ENCODE data around the gene SH3BP5.

The SH3BP5 gene

DNA sequence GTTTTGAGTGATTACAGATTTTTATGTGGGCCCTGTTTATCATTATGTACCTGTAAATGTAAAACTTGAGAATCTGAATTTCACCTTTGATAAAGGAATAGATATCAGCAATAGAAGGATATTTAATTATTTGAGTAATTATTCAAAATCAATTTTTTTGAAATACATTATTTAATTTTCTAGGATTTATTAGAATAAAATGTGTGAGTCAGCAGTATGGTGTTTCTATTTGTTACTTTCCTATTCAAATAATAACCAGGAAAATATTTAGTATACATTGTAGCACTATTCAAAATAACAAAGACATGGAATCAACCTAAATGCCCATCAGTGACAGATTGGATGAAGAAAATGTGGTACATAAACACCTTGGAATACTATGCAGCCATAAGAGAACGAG is 104.2 kb downstream of the SH3BP5 start:
- no peak for FAIRE-seq

DNA sequence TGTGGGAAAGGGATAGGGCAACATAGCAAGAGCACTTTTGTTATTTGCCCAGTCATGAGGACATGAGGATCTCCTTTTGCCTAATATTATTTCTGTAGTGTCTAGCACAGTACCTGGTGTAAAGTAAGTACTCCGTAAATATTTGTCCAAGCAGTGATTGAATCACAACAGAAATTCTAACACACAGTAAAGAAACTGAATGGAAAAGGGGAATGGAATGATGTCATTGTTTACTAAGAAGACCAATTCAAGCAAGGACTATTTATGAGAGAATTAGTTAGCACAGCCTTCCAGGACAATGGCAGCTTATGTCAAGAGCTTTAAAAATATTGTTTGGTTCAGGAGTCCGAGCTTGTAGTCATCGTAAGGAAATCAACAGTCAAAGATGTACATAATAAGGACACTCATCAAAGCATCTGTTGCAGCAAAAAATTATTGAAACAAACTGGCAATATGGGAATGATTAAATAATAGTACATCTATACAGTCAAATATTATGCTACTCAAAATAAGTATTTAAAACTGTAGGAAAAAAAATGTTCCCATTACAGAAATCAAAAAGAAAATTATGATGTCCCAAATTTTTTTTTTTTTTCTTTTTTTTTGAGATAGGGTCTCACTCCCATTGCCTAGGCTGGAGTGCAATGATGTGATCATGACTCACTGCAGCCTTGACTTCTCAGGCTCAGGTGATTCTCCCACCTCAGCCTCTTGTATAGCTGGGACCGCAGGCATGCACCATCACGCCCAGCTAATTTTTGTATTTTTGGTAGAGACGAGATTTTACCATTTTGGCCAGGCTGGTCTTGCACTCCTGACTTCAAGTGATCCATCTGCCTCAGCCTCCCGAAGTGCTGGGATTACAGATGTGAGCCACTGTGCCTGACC is 108.5 kb downstream of the SH3BP5 start:
- FAIRE-seq, result no peak

DNA sequence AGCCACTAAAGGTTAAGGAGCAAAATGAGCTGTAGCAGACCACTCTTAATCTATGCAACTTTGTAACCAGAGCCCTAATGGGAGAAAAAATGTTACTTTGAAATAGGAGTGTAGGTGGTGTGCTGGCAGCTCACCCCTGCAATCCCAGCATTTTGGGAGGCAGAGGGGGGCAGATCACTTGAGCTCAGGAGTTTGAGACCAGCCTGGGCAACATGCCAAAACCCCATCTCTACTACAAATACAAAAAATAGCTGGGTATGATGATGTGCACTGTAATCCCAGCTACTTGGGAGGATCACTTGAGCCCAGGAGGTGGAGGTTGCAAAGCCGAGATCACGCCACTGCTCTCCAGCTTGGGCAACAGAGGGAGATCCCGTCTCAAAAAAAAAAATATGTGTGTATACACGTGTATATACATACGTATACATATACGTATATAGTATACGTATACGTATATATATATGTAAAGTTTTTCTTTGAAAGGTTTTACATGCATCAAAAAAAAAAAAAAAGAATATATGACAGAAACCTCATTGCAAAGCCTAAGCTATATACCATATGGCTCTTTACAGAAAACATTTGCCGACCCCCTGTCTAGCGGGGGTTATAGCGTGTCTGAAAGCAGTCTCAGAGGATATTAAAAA is 110.7 kb downstream of the SH3BP5 start:
- FAIRE-seq, result no peak

DNA sequence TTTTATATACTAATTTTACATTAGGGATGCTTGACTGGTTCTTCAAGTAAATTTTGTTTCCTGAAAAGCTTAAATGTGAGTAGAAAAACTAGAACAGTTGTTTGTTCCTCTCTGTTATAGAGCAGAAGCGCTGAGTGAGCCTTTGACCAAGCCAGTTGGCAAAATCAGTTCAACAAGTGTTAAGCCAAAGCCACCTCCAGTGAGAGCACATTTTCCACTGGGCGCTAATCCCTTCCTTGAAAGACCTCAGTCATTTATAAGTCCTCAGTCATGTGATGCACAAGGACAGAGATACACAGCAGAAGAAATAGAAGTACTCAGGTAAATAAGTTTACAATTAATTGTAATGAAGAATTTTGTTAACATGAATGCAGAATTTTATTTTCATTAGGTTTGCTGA is 111.7 kb downstream of the SH3BP5 start:
- no peak for FAIRE-seq

DNA sequence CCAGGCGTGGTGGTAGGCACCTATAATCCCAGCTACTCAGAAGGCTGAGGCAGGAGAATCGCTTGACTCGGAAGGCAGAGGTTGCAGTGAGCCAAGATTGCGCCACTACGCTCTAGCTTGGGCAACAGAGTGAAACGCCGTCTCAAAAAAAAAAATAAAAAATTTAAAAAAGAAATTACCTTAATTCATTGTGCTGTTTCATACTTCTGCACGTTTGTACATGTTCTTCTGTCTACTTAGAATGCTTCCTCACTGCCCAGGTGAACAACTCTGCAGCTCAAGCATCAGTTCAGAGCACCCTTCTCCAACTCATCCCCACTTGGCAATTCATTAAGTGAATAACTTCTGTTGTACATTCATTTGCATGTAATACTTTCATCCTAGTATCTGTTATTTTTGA is 112.3 kb downstream of the SH3BP5 start:
- FAIRE-seq, result no peak

DNA sequence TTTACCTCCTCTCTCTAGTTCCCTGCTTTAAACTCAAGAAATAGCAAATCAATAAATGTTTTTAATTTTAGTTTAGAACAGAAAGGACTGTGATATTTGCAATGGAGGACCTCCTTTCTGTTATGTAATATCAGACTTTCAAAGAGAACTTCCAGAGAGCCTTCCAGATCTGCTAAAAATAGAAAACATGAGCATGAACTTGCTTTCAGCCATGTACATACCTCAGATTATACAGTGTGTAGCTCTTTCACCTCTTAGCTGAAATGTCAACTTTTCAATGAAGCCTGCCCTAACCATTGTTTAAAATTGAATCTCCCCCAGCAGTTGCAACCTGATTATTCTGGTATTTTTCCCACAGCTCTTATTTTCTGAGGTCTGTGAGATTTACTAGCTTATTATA is 113.7 kb downstream of the SH3BP5 start:
- no peak for FAIRE-seq

DNA sequence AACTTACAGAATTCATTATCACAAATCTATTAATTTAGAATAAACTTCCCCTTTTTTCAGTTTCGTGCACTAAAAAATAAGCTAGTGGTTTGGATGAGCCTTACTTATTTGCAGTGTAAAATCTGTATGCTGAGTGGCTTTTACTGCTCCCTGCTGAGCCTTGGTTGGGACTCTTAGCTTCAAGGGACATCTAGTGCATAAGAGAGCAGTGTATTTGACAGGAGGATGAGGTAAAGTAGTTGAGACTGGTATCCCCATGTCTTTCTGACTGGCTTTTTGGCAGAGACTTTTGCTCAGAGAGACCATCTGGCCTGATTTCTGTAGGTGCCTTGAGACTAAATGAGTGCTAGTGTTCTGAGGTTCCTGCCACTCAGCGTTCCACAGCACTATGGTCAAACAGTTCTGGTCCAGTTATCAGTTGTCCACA is 114.5 kb downstream of the SH3BP5 start:
- FAIRE-seq, result no peak

DNA sequence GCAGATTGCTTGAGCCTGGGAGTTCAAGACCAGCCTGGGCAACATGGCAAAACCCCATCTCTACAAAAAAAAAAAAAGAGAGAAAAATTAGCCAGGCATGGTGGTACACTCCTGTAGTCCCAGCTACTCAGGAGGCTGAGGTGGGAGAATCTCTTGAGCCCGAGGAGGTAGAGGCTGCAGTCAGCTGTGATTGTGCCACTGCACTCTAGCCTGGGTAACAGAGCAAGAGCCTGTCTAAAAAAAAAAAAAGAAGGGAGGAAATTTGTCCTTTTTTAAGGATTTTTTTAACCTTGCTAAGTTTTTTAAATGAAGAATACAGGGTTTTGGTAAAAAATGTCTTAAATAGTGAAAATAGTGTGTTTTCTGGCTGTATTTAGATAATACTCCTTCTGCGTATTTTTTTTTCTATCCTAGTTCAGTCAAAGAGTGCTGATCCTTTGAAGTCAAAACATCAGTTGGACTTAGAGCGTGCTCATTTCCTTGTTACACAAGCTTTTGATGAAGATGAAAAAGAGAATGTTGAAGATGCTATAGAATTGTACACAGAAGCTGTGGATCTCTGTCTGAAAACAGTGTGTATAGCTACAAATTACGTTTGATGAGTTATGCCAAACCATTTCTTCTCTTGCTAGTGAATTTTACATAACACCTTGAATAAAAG is 115.2 kb downstream of the SH3BP5 start:
- FAIRE-seq, result no peak

DNA sequence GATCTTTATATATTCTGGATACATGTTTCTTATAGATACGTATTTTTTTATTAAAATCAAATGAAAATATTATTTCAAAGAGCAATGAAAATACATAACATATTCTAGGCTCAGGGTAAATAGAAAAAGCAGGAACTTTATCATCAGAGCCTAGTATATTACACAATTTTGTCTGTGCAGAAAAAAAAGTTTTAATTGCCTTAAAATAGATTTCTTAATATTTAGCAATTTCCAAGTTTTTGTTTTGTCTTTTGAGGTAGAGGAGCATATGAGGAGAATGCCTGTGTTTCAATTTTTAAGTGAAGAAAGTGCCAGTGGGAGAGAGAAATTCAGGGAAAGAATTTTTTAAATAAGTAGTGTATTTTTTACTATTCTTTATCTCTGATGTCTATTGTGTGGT is 115.9 kb downstream of the SH3BP5 start:
- FAIRE-seq, result no peak

DNA sequence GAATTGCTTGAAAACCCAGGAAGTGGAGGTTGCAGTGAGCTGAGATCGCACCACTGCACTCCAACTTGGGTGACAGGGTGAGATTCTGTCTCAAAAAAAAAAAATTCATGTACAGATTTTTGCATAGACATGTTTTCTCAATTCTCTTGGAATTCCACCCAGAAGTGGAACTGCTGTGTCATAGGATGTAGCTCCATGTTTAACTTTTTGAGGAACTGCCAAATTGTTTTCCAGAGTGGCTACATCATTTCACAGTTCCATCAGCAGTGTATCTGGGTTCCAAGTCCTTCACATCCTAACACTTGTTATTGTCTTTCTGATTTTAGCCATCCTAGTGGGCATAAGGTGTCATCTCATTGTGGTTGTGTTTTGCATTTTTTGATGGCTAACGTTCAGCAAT is 116.4 kb downstream of the SH3BP5 start:
- no peak for FAIRE-seq

DNA sequence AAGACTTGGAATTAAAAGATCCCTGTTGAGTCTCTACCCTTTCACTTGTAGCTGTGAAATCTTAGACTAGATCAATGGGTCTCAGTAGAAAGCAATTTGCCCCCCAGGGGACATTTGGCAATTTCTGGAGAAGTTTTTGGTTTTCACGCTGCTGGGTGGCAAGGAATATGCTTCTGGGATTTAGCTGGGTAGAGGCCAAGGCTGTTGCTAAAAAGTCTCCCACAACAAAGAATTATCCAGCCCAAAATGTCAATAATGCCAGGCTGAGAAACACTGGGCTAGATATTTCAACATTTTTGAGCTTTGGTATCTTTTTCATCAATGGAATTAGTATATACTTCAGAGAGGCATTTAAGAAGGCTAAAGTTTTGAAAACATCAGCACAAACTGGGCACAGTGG is 117.6 kb downstream of the SH3BP5 start:
- FAIRE-seq, result no peak

DNA sequence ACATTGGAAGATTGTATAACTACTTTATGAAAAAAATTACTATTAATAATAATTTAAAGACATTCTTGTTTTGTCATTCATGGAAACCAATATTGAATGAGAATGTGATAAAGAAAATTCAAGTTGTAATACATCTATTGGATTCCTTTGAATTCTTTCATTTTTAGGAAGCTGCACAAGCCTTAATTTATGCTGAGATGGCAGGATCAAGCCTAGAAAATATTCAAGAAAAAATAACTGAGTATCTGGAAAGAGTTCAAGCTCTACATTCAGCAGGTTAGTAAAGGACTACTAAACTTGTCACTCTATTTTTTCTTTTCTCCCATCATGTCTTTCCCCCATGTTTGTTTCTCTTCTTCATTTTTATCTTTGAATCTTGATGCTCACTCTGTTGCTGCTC is 120.4 kb downstream of the SH3BP5 start:
- no peak for FAIRE-seq

DNA sequence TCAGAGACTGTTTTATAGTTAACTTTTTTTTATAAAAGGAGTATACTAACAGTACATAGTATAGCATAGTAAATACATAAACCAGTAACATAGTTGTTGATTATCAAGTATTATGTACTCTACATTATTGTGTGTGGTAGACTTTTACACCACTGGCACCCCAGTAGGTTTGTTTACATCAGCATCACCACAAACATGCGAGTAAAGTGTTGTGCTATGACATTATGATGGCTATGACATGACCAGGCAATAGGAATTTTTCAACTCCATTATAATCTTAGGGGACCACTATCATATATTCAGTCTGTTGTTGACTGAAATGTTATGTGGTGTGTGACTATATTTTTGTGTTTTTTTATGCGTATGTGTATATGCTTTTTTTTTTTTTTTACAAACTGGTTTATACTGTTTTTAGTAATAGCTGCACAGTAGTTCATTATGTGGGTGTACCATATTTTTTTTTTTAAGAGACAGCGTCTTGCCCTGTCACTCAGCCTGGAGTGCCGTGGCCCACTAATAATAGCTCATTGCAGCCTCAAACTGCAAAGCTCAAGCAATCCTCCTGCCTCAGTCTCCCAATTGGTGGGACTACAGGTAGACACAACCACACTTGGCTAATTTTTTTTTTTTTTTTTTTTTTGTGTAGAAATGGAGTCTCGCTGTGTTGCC is 124.4 kb downstream of the SH3BP5 start:
- FAIRE-seq, result no peak

DNA sequence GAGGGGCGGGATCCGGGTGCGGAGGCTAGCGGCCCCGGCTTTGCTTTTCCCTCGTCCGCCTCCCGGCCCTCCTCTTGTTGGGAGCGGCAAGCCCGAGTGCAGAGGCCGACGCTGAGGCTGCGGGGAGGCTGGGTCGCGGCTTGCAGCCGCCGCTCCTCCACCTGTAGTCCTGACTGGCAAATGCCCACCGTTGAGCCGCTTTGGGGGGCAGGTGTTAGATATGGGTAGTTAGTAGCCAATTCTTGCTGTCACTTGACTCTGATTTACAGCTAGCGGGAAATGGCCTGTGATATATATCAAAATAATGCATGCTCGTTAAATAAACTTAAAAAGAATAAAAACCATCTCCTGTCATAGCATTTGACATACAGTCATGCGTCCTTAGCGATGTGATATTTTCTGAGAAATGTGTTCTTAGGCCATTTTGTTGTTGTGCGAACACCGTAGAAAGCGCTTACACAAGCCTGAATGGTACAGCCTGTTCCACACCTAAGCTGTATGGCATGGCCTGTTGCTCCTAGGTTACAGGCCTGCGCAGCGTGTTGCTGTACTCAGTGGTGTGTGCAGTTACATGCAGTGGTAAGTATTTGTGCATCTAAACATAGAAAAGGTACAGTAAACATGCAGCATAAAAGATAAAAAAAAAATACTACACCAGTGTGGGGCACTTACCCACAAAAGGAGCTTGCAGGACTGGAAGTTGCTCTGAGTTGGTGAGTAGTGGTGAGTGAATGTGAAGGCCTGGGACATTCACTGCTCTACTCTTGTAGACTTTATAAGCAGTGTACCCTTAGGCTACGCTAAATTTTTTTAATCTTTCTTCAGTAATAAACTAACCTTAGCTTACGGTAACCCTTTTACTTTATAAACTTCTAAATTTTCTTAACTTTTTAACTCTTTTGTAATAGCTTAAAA is 125.5 kb downstream of the SH3BP5 start:
- FAIRE-seq, result no peak

DNA sequence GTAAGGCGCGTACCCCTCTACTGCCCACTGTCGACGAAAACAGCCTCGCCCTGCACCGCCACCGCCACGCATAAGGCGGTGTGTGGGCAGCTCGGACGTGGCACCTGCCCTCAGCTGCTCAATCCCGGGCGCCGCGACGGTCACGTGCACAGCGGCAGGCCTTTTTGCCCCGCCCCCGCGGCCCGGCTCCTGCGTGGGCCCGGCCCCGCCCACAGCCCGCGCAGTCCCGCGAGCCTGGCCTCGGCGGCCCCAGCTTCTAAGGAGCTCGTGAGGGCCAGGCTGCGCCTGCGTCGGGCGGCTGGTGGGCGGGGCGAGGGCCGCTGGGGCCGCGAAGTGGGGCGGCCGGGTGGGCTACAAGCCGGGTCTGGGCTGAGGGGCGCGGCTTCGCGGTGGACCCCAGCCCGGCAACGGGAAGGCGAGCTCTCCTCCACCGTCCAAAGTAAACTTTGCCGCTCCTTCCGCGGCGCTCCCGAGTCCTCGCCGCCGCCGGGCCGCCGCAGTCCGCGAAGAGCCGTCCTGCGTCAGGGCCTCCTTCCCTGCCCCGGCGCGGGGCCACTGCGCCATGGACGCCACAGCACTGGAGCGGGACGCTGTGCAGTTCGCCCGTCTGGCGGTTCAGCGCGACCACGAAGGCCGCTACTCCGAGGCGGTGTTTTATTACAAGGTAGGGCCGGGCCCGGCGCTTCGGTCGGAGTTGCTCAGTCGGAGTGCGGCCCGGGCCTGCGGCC is 126.3 kb downstream of the SH3BP5 start, which contains the start of gene CAPN7:
TSS of gene CAPN7 (plus strand) at position 313 of the 728 bp plus-strand sequence. CDS start at position 563, 250 bp downstream.
- FAIRE-seq, result no peak

DNA sequence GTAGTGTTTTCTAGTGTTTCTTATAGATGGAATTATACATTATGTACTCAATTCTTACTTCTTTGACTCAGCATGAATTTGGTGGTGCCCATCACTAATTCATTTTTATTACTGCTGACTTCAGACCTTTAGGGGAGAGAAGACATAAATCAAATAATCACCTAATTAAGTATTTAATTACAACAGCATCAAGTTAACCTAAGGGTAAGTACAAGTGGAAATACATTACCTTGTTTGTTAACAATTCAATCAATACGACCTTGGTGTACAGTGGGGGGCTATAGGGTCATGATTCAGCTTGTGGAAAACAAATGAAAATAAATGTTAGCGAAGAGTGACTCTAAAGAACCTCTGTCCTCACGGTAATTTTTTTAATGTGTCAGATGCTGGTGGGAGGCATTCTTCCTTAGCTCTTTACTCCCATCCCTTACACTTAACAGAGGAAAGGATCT is 126.9 kb downstream of the SH3BP5 start:
- FAIRE-seq, result no peak

Data from TTC549 (cell line).